Stimulated activated effector memory CD8-positive, alpha-beta T cell treated with anti-CD3 and anti-CD28 coated beads, Interleukin-12 subunit alpha, Interleukin-12 subunit beta, amount 100 ng/mL, for 72 hours (primary cell): Measurements from ENCODE around the gene IGF2R.

Source experiments
- ATAC-seq: fragments of 150-1000 bp; cut with Tn5 transposase; 2 replicates; pipeline ENCODE4 v1.10.0; 2021
- DNase-seq, 2 donors: peaks; one replicate each; pipeline ENCODE4 v3.0.0; 2021 to 2022; ENCODE audit warnings: low spot score in 2 of 2
- H3K27ac Mint-ChIP-seq: one replicate; pipeline ENCODE4 v1.8.0; 2022; ENCODE audit warnings: mild to moderate bottlenecking, mixed read lengths
- H3K36me3 Mint-ChIP-seq: one replicate; pipeline ENCODE4 v1.8.0; 2022; ENCODE audit warnings: mild to moderate bottlenecking, mixed read lengths
- H3K4me1 Mint-ChIP-seq: one replicate; pipeline ENCODE4 v1.8.0; 2022; ENCODE audit warnings: mixed read lengths
- H3K4me3 Mint-ChIP-seq: one replicate; pipeline ENCODE4 v1.8.0; 2022; ENCODE audit warnings: mild to moderate bottlenecking, mixed read lengths
- H3K9me3 Mint-ChIP-seq: one replicate; pipeline ENCODE4 v1.8.0; 2022; ENCODE audit warnings: mixed read lengths

Gene IGF2R

GRCh38 chr6:160007611-160008010 lies 38.7 kb downstream of the IGF2R start:
- peaks cover 82% of the 10 kb centered on the region for H3K36me3 Mint-ChIP-seq

GRCh38 chr6:160010067-160010466 lies 41.2 kb downstream of the IGF2R start:
- DNase-seq, result no peak
- Mint-ChIP-seq H3K27ac (no peak overlapping the region), H3K9me3 (no peaks in the 10 kb centered on the region), H3K4me3 (no peak overlapping the region), H3K36me3 (peaks cover 85% of the 10 kb centered on the region), H3K4me1 (peaks cover 68% of the 10 kb centered on the region)
- ATAC-seq, result no peak

More at GRCh38 chr6:160007611-160008010, 38.7 kb downstream of the IGF2R start:
- Mint-ChIP-seq H3K27ac (peak overlapping the region; percentile 63), H3K4me1 (peaks cover 63% of the 10 kb centered on the region), H3K9me3 (no peaks in the 10 kb centered on the region), H3K4me3 (no peak overlapping the region)
- ATAC-seq (no peak), DNase-seq (no peak)

- peaks cover 99% of the 10 kb centered on the region for H3K36me3 Mint-ChIP-seq
- H3K4me1 Mint-ChIP-seq, result peaks cover 78% of the 10 kb centered on the region
- H3K4me3 Mint-ChIP-seq, result peak overlapping the region; percentile 63
- H3K9me3 Mint-ChIP-seq, result no peaks in the 10 kb centered on the region
- DNase-seq (no peak), ATAC-seq (peak; percentile 41)
- H3K27ac Mint-ChIP-seq, result peak overlapping the region; percentile 92
Measured at GRCh38 chr6:160013987-160014868, 45.3 kb downstream of the IGF2R start.

GRCh38 chr6:160014869-160015182 lies 45.9 kb downstream of the IGF2R start:
- peaks cover 84% of the 10 kb centered on the region for H3K4me1 Mint-ChIP-seq
- peak overlapping the region; percentile 63 for H3K4me3 Mint-ChIP-seq
- DNase-seq, result no peak
- H3K36me3 Mint-ChIP-seq, result peaks cover 99% of the 10 kb centered on the region
- peak overlapping the region; percentile 92 for H3K27ac Mint-ChIP-seq
- H3K9me3 Mint-ChIP-seq, result no peaks in the 10 kb centered on the region
- ATAC-seq, result no peak

- DNase-seq, result peak in 1 of 2 donors; percentile 69
- peak; percentile 95 for ATAC-seq
- peak overlapping the region; percentile 92 for H3K27ac Mint-ChIP-seq
- H3K4me1 Mint-ChIP-seq, result peaks cover 83% of the 10 kb centered on the region
- peaks cover 99% of the 10 kb centered on the region for H3K36me3 Mint-ChIP-seq
- H3K9me3 Mint-ChIP-seq, result no peaks in the 10 kb centered on the region
- peak overlapping the region; percentile 63 for H3K4me3 Mint-ChIP-seq
Measured at GRCh38 chr6:160015778-160016684, 47.1 kb downstream of the IGF2R start.

GRCh38 chr6:160022101-160022500 lies 53.2 kb downstream of the IGF2R start:
- ATAC-seq, result no peak
- H3K4me1 Mint-ChIP-seq, result peaks cover 36% of the 10 kb centered on the region
- H3K27ac Mint-ChIP-seq, result no peak overlapping the region

GRCh38 chr6:160022793-160023192 lies 53.9 kb downstream of the IGF2R start:
- ATAC-seq (no peak), DNase-seq (no peak)
- Mint-ChIP-seq H3K4me1 (peaks cover 34% of the 10 kb centered on the region), H3K9me3 (no peaks in the 10 kb centered on the region), H3K27ac (no peak overlapping the region), H3K4me3 (no peak overlapping the region), H3K36me3 (peaks cover 50% of the 10 kb centered on the region)

More at GRCh38 chr6:160022101-160022500, 53.2 kb downstream of the IGF2R start:
- no peaks in the 10 kb centered on the region for H3K9me3 Mint-ChIP-seq
- no peak for DNase-seq
- H3K36me3 Mint-ChIP-seq, result peaks cover 50% of the 10 kb centered on the region
- no peak overlapping the region for H3K4me3 Mint-ChIP-seq

GRCh38 chr6:160024152-160024551 lies 55.3 kb downstream of the IGF2R start:
- DNase-seq (no peak), ATAC-seq (no peak)
- Mint-ChIP-seq H3K9me3 (no peaks in the 10 kb centered on the region), H3K4me1 (peaks cover 29% of the 10 kb centered on the region), H3K36me3 (peaks cover 50% of the 10 kb centered on the region), H3K4me3 (no peak overlapping the region), H3K27ac (no peak overlapping the region)

- Mint-ChIP-seq H3K4me1 (peaks cover 31% of the 10 kb centered on the region), H3K36me3 (peaks cover 50% of the 10 kb centered on the region), H3K9me3 (no peaks in the 10 kb centered on the region), H3K27ac (peak overlapping the region; percentile 84), H3K4me3 (no peak overlapping the region)
- no peak for ATAC-seq
- DNase-seq, result no peak
Measured at GRCh38 chr6:160027076-160027475, 58.2 kb downstream of the IGF2R start.

GRCh38 chr6:160027931-160028330 lies 59.0 kb downstream of the IGF2R start:
- DNase-seq (no peak), ATAC-seq (no peak)
- Mint-ChIP-seq H3K4me1 (peaks cover 31% of the 10 kb centered on the region), H3K27ac (peak overlapping the region; percentile 84), H3K9me3 (no peaks in the 10 kb centered on the region), H3K36me3 (peaks cover 58% of the 10 kb centered on the region), H3K4me3 (no peak overlapping the region)

GRCh38 chr6:160028487-160029275 lies 59.8 kb downstream of the IGF2R start:
- peak overlapping the region; percentile 84 for H3K27ac Mint-ChIP-seq

GRCh38 chr6:160029525-160029924 lies 60.6 kb downstream of the IGF2R start:
- H3K9me3 Mint-ChIP-seq, result no peaks in the 10 kb centered on the region
- no peak for ATAC-seq
- H3K27ac Mint-ChIP-seq, result peak overlapping the region; percentile 84
- H3K4me3 Mint-ChIP-seq, result no peak overlapping the region
- DNase-seq, result no peak
- peaks cover 74% of the 10 kb centered on the region for H3K36me3 Mint-ChIP-seq
- peaks cover 31% of the 10 kb centered on the region for H3K4me1 Mint-ChIP-seq

More at GRCh38 chr6:160028487-160029275, 59.8 kb downstream of the IGF2R start:
- H3K4me3 Mint-ChIP-seq, result no peak overlapping the region
- DNase-seq, result peak in 1 of 2 donors; percentile 61
- no peaks in the 10 kb centered on the region for H3K9me3 Mint-ChIP-seq
- peaks cover 66% of the 10 kb centered on the region for H3K36me3 Mint-ChIP-seq
- ATAC-seq, result peak; percentile 87
- H3K4me1 Mint-ChIP-seq, result peaks cover 31% of the 10 kb centered on the region

- H3K36me3 Mint-ChIP-seq, result peaks cover 80% of the 10 kb centered on the region
- ATAC-seq, result no peak
- DNase-seq, result no peak
- H3K9me3 Mint-ChIP-seq, result no peaks in the 10 kb centered on the region
- H3K4me1 Mint-ChIP-seq, result peaks cover 32% of the 10 kb centered on the region
- H3K4me3 Mint-ChIP-seq, result no peak overlapping the region
- H3K27ac Mint-ChIP-seq, result peak overlapping the region; percentile 84
Measured at GRCh38 chr6:160030103-160030502, 61.2 kb downstream of the IGF2R start.

- ATAC-seq (peak; percentile 33), DNase-seq (no peak)
- Mint-ChIP-seq H3K27ac (peak overlapping the region; percentile 80), H3K9me3 (no peaks in the 10 kb centered on the region), H3K4me1 (peaks cover 40% of the 10 kb centered on the region), H3K36me3 (peaks cover 93% of the 10 kb centered on the region), H3K4me3 (no peak overlapping the region)
Measured at GRCh38 chr6:160031442-160031841, 62.6 kb downstream of the IGF2R start.

GRCh38 chr6:160031871-160032270 lies 63.0 kb downstream of the IGF2R start:
- no peak for ATAC-seq
- Mint-ChIP-seq H3K4me1 (peaks cover 41% of the 10 kb centered on the region), H3K27ac (peak overlapping the region; percentile 80)

More at GRCh38 chr6:160031871-160032270, 63.0 kb downstream of the IGF2R start:
- Mint-ChIP-seq H3K9me3 (no peaks in the 10 kb centered on the region), H3K36me3 (peaks cover 98% of the 10 kb centered on the region), H3K4me3 (no peak overlapping the region)
- DNase-seq, result no peak
